OCI-LY1 (cell line): ENCODE results near the gene DCLRE1C.

Experiments used
- CTCF ChIP-seq: fragments of 200-600 bp; sonication (generic), shearing (Covaris generic); IDR thresholded peaks from 2 replicates; pipeline ENCODE4 v1.5.1; 2017; ENCODE audit warnings: mild to moderate bottlenecking, antibody characterized with exemption, low read length, moderate library complexity, mixed read lengths
- EZH2 ChIP-seq: fragments of 200-600 bp; sonication (generic), shearing (Covaris generic); IDR thresholded peaks from 2 replicates; pipeline ENCODE4 v1.8.0; 2017; ENCODE audit warnings: borderline replicate concordance, mixed run types, mild to moderate bottlenecking, antibody characterized with exemption, low read length, moderate library complexity, mixed read lengths

- TF ChIP-seq CTCF (no peak), EZH2 (no peak)
Measured at GRCh38 chr10:14917827-14918226, 36.1 kb downstream of the DCLRE1C start.
